ENCODE data around the gene SLC9B2.
A peak's percentile ranks its signal among the peaks of the same experiment; 100 is the strongest.
"Not testable (repeated sequence)": the region's sequence is repeated elsewhere in the genome, so short reads cannot be mapped to it uniquely, and the experiment has no call there.

SLC9B2 gene

DNA sequence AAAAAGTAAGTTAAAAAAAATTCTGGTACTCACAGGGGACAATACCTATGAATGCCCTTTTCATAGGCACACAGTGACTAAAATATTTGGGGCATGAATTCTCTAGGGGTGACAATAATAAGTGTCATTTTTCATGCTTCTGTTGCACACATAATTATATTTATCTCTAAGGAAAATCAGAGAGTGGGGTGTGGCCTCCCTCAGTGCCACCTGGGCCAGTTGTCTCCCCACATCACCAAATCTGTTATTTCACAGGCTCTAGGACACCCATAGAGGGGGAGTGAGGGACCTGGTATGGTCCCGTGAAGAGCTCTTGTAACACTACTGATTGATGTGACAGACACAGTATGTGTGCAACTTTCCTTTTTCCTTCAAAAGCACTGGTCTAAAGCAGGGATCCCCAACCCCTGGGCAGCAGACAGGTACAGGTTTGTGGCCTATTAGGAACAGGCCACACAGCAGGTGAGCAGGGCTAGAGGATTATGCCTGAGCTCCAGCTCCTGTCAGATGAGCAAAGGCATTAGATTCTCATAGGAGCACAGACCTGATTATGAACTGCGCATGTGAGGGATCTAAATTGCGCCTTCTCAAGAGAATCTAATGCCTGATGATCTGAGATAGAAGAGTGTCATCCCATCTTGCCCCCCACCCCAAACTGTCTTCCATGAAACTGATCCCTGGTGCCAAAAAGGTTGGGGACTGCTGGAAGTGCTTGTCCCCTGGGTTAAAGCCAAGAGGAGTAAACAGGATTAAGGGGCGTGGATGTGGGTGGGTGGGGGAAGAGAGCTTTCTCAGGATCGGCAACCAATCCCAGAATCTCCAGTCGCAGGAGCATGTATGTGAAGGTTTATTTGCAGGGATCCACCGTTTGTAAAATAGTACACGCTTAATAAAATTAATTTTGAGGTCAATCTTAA lies 57.9 kb downstream of the SLC9B2 start:
- Histone ChIP-seq H3K36me3 (ENCODE audit: control insufficient read depth, insufficient read depth, low read length) (no peaks in the 10 kb centered on the region), H3K4me1 (ENCODE audit: control insufficient read depth, insufficient read depth, low read length) (no peaks in the 10 kb centered on the region), H3K27ac (ENCODE audit: low read depth, low read length) (peak overlapping the region; percentile 67; the same call in 1 of the 2 replicates), H3K9ac (ENCODE audit: low read length) (peak overlapping the region; percentile 41), H3K9me3 (ENCODE audit: control insufficient read depth, insufficient read depth, low read depth, low read length) (peaks cover 4% of the 10 kb centered on the region; the same call in 1 of the 2 replicates), H3K4me3 (ENCODE audit: low read depth, low read length) (peak overlapping the region; percentile 71), H3K27me3 (ENCODE audit: control insufficient read depth, insufficient read depth, low read length) (no peaks in the 10 kb centered on the region)

DNA sequence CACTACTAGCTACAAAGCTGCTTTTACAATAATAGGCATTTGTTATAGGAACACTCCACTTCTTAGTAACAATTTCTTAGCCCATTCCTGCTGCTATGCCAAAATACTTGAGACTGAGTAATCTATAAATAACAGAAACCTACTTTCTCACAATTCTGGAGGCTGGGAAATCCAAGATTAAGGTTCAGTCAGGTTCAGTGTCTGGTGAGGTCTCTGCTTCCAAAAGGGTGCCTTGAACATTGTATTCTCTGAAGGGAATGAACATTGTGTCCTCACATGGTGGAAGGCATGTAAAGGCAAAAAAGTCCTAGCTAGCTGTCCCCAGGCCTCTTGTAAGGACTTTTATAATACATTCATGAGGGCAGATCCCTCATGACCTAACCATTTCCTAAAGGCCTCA lies 64.0 kb downstream of the SLC9B2 start:
- Histone ChIP-seq H3K36me3 (ENCODE audit: control insufficient read depth, insufficient read depth, low read length) (no peaks in the 10 kb centered on the region), H3K4me1 (ENCODE audit: control insufficient read depth, insufficient read depth, low read length) (no peaks in the 10 kb centered on the region), H3K27ac (ENCODE audit: low read depth, low read length) (no peak overlapping the region), H3K27me3 (ENCODE audit: control insufficient read depth, insufficient read depth, low read length) (no peaks in the 10 kb centered on the region), H3K4me3 (ENCODE audit: low read depth, low read length) (no peak overlapping the region), H3K9me3 (ENCODE audit: control insufficient read depth, insufficient read depth, low read depth, low read length) (no peaks in the 10 kb centered on the region), H3K9ac (ENCODE audit: low read length) (no peak overlapping the region)

DNA sequence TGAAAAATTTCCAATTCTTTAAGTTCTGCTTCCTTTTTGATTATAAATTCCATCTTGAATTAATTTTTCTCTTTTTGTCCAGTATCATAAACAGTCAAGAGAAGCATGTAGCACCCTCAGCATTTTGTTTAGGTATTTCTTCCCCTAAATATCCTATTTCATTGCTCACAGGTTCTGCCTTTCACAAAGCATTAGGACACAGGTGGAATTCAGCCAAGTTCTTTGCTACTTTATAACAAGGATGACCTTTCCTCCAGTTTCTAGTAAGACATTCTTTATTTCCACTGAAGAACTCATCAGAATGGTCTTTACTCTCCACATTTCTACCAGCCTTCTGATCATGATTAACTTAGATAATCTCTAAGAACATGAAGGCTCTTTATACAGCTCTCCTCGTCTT lies 64.5 kb downstream of the SLC9B2 start:
- Histone ChIP-seq H3K9me3 (ENCODE audit: control insufficient read depth, insufficient read depth, low read depth, low read length) (no peaks in the 10 kb centered on the region), H3K27ac (ENCODE audit: low read depth, low read length) (no peak overlapping the region), H3K9ac (ENCODE audit: low read length) (no peak overlapping the region), H3K36me3 (ENCODE audit: control insufficient read depth, insufficient read depth, low read length) (no peaks in the 10 kb centered on the region), H3K4me1 (ENCODE audit: control insufficient read depth, insufficient read depth, low read length) (no peaks in the 10 kb centered on the region), H3K27me3 (ENCODE audit: control insufficient read depth, insufficient read depth, low read length) (no peaks in the 10 kb centered on the region), H3K4me3 (ENCODE audit: low read depth, low read length) (no peak overlapping the region)

DNA sequence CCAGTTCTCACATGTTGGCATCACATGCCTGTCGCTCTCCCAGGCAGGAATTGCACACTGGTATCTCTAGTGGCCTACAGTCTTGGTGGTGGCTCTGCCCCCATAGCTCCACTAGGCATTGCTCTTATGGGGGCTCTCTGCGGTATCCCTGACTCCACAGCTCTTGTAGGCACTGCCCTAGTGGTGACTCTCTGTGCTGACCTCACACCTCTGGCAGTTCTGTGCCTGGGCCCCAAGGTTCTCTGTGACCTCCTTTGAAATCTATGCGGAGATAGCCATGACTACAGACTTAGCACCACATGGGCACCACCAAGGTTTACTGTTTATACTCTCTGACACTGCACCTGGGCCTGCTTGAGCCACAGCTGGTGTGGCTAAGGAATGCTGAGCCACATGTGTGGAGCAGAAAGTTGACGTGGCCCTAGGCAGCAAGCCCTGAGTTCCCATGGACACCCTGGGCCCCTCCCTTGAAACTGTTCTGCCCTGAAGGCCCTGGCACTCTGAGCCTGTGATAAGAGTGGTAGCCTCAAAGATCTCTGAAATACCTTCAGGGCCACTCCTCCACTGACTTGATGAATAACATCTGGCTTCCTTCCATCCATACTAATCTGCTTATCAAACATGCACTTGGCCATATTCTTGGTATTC lies 65.1 kb downstream of the SLC9B2 start:
- Histone ChIP-seq H3K4me3 (ENCODE audit: low read depth, low read length) (no peak overlapping the region), H3K9me3 (ENCODE audit: control insufficient read depth, insufficient read depth, low read depth, low read length) (no peaks in the 10 kb centered on the region), H3K27ac (ENCODE audit: low read depth, low read length) (no peak overlapping the region), H3K4me1 (ENCODE audit: control insufficient read depth, insufficient read depth, low read length) (no peaks in the 10 kb centered on the region), H3K36me3 (ENCODE audit: control insufficient read depth, insufficient read depth, low read length) (no peaks in the 10 kb centered on the region), H3K27me3 (ENCODE audit: control insufficient read depth, insufficient read depth, low read length) (no peaks in the 10 kb centered on the region), H3K9ac (ENCODE audit: low read length) (no peak overlapping the region)

DNA sequence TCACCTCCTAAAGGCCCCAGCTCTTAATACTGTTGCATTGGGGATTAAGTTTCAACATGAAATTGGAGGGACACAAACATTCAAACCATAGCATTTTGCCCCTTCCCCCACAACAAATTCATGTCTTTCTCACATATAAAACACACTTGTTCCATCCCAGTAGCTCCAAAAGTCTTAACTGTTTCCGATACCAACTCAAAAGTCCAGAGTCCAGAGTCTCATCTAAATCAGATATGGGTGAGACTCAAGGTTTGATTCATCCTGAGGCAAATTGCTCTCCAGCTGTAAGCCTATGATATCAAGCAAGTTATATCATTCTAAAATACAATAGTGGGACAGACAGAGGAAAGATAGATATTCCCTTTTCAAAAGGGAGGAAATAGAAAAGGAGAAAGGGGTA lies 65.8 kb downstream of the SLC9B2 start:
- Histone ChIP-seq H3K4me3 (ENCODE audit: low read depth, low read length) (no peak overlapping the region), H3K27ac (ENCODE audit: low read depth, low read length) (no peak overlapping the region), H3K9me3 (ENCODE audit: control insufficient read depth, insufficient read depth, low read depth, low read length) (no peaks in the 10 kb centered on the region), H3K9ac (ENCODE audit: low read length) (no peak overlapping the region), H3K36me3 (ENCODE audit: control insufficient read depth, insufficient read depth, low read length) (no peaks in the 10 kb centered on the region), H3K27me3 (ENCODE audit: control insufficient read depth, insufficient read depth, low read length) (no peaks in the 10 kb centered on the region), H3K4me1 (ENCODE audit: control insufficient read depth, insufficient read depth, low read length) (no peaks in the 10 kb centered on the region)

DNA sequence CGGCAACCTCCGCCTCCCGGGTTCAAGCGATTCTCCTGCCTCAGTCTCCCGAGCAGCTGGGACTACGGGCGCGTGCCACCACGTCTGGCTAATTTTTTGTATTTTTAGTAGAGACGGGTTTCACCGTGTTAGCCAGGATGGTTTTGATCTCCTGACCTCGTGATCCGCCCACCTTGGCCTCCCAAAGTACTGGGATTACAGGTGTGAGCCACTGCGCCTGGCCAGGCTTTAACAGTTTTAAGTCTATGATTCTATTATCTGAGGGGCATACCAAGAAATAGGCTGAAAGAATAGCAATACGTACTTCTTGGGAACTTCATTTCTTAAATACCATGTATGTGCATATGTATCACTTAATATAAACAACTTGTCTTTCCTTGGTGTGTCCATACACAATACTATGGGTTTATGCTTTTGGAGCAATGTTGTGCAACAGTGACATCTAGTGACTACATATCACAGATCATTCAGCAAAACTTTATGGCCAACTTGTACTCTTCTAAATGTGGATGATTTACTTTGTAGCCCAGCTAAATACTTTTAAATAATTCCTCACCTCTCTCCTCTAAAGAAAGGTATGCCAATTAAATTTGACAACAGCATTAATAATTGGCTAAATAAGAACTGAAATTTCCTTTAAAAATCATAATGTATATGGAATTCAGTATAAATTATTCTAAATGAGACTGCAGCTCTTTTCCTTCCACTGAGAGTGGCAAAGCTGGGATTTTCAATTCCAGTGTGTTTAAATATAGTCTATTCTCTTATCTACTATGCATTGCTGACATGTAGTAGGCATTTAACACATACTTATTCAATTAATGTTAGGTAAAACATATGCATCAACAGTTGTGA lies 67.5 kb downstream of the SLC9B2 start:
- H3K9me3 ChIP-seq (ENCODE audit: control insufficient read depth, insufficient read depth, low read depth, low read length): no peaks in the 10 kb centered on the region
- no peak overlapping the region for H3K4me3 ChIP-seq (ENCODE audit: low read depth, low read length)
- H3K36me3 ChIP-seq (ENCODE audit: control insufficient read depth, insufficient read depth, low read length): no peaks in the 10 kb centered on the region
- H3K9ac ChIP-seq (ENCODE audit: low read length): no peak overlapping the region
- no peaks in the 10 kb centered on the region for H3K4me1 ChIP-seq (ENCODE audit: control insufficient read depth, insufficient read depth, low read length)
- H3K27ac ChIP-seq (ENCODE audit: low read depth, low read length): no peak overlapping the region
- H3K27me3 ChIP-seq (ENCODE audit: control insufficient read depth, insufficient read depth, low read length): no peaks in the 10 kb centered on the region

DNA sequence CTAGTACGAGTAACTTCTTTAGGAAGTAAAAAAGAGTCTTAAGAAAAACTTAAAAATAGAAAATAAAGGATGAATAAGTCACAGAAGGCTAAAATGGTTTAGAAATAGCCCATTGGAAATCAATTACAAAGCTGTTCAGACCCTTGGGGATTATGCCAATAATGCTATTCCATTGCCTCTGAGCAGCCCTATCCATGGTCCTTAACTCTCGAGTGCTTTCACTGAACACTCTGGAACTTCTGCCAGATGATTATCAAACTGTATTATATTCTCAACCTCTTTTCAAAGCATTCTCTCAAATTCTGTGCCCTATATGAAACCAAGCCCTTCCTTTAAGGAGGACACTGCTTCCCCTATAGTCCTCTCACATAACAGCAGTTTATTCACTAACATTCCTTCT lies 74.0 kb downstream of the SLC9B2 start:
- Histone ChIP-seq H3K4me3 (ENCODE audit: low read depth, low read length) (no peak overlapping the region), H3K36me3 (ENCODE audit: control insufficient read depth, insufficient read depth, low read length) (no peaks in the 10 kb centered on the region), H3K9me3 (ENCODE audit: control insufficient read depth, insufficient read depth, low read depth, low read length) (no peaks in the 10 kb centered on the region), H3K9ac (ENCODE audit: low read length) (no peak overlapping the region), H3K4me1 (ENCODE audit: control insufficient read depth, insufficient read depth, low read length) (no peaks in the 10 kb centered on the region), H3K27ac (ENCODE audit: low read depth, low read length) (no peak overlapping the region), H3K27me3 (ENCODE audit: control insufficient read depth, insufficient read depth, low read length) (no peaks in the 10 kb centered on the region)

DNA sequence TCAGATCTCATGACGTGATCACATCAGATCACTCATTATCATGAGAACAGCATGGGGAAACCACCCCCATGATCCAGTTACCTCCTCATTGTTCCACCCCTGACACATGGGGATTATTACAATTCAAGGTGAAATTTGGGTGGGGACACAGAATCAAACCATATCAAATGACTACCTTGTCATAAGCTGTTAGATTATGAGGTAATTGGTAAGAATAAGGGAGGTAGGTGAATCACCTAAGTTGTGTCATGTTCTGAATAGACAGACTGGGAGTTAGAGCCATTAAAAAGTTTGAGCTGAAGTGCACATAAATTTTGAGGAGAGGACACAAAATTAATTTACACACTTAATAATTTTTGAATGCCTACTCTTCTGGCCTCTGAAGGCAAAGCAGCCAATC lies 81.8 kb downstream of the SLC9B2 start:
- H3K9me3 ChIP-seq (ENCODE audit: control insufficient read depth, insufficient read depth, low read depth, low read length): peaks cover 23% of the 10 kb centered on the region
- H3K27me3 ChIP-seq (ENCODE audit: control insufficient read depth, insufficient read depth, low read length): no peaks in the 10 kb centered on the region
- H3K36me3 ChIP-seq (ENCODE audit: control insufficient read depth, insufficient read depth, low read length): no peaks in the 10 kb centered on the region
- no peak overlapping the region for H3K27ac ChIP-seq (ENCODE audit: low read depth, low read length)
- no peak overlapping the region for H3K4me3 ChIP-seq (ENCODE audit: low read depth, low read length)
- no peak overlapping the region for H3K9ac ChIP-seq (ENCODE audit: low read length)
- no peaks in the 10 kb centered on the region for H3K4me1 ChIP-seq (ENCODE audit: control insufficient read depth, insufficient read depth, low read length)

DNA sequence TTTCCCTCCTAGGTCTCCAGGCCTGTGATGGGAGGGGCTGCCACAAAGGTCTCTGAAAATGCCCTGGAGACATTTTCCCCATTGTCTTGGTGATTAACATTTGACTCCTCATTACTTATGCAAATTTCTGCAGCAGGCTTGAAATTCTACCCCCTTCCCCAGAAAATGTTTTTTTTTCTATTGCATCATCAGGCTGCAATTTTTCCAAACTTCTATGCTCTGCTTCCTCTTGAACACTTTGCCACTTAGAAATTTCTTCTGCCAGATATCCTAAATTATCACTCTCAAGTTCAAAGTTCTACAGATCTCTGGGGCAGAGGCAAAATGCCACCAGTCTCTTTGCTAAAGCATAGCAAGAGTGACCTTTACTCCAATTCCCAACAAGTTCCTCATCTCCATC lies 82.6 kb downstream of the SLC9B2 start:
- peaks cover 23% of the 10 kb centered on the region for H3K9me3 ChIP-seq (ENCODE audit: control insufficient read depth, insufficient read depth, low read depth, low read length)
- H3K9ac ChIP-seq (ENCODE audit: low read length); H3K27me3 ChIP-seq (ENCODE audit: control insufficient read depth, insufficient read depth, low read length); H3K4me3 ChIP-seq (ENCODE audit: low read depth, low read length); H3K36me3 ChIP-seq (ENCODE audit: control insufficient read depth, insufficient read depth, low read length); H3K27ac ChIP-seq (ENCODE audit: low read depth, low read length); H3K4me1 ChIP-seq (ENCODE audit: control insufficient read depth, insufficient read depth, low read length): not testable (repeated sequence)

DNA sequence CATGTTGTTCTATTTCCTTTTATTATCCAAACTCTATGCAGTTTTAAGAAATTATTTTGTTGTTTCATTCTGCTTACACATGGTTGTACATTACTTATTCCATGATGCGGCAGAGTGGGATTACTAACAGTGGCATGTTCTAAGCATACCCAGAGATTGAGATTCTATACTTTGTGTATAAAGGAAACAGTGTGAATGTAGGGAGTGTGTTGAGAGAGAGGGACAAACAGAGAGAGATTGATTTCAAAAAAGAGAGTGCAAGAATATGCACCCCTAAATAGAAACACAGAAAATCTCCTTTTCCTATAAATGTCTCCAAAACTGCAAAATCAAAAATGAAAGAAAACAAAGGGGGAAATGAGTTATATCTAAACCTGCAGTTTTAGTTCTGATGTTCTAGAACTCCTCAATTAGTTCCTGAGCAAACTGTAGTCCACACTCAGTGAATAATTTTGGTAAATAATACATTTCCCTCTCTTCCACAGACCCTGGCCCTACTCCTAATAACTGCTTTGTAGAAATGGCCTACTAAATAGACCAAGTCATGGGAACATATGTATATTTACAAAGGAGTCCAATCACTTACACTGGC lies 88.0 kb downstream of the SLC9B2 start:
- Histone ChIP-seq H3K9ac (ENCODE audit: low read length) (no peak overlapping the region), H3K27ac (ENCODE audit: low read depth, low read length) (no peak overlapping the region), H3K4me1 (ENCODE audit: control insufficient read depth, insufficient read depth, low read length) (no peaks in the 10 kb centered on the region), H3K4me3 (ENCODE audit: low read depth, low read length) (no peak overlapping the region), H3K9me3 (ENCODE audit: control insufficient read depth, insufficient read depth, low read depth, low read length) (peaks cover 12% of the 10 kb centered on the region), H3K27me3 (ENCODE audit: control insufficient read depth, insufficient read depth, low read length) (no peaks in the 10 kb centered on the region), H3K36me3 (ENCODE audit: control insufficient read depth, insufficient read depth, low read length) (no peaks in the 10 kb centered on the region)
